Measurements from ENCODE around the gene SPDL1. TPM values are rescaled to one million over a fixed set of nuclear protein-coding genes. Genes with fewer than 3 reads are reported as not detected.
"Not testable (repeated sequence)": the region's sequence is repeated elsewhere in the genome, so short reads cannot be mapped to it uniquely, and the experiment has no call there.

Gene SPDL1
- total RNA-seq, 2 experiments from 2014 or later = 63.6 to 64.1 TPM

- Mint-ChIP-seq H3K36me3 (ENCODE audit: low read depth) (peaks cover 19% of the 10 kb centered on the region), H3K27ac (no peak overlapping the region), H3K4me3 (no peak overlapping the region), H3K9me3 (ENCODE audit: insufficient read depth) (peaks cover 4% of the 10 kb centered on the region), H3K27me3 (ENCODE audit: low read depth) (peaks cover 30% of the 10 kb centered on the region), H3K4me1 (ENCODE audit: low read depth) (no peaks in the 10 kb centered on the region)
- CTCF ChIA-PET = no interaction called here
- ATAC-seq (no peak), DNase-seq (no peak)
- POLR2A ChIA-PET = no interaction called here
Observed at GRCh38 chr5:169607882-169608281, 24.3 kb downstream of the SPDL1 start.

- Mint-ChIP-seq H3K27ac (no peak overlapping the region), H3K36me3 (ENCODE audit: low read depth) (peaks cover 10% of the 10 kb centered on the region), H3K4me3 (no peak overlapping the region), H3K4me1 (ENCODE audit: low read depth) (no peaks in the 10 kb centered on the region), H3K9me3 (ENCODE audit: insufficient read depth) (peaks cover 4% of the 10 kb centered on the region), H3K27me3 (ENCODE audit: low read depth) (peaks cover 39% of the 10 kb centered on the region)
- ChIA-PET CTCF (no interaction called here), POLR2A (no interaction called here)
- DNase-seq = no peak
- no peak for ATAC-seq
Observed at GRCh38 chr5:169609716-169610115, 26.1 kb downstream of the SPDL1 start.

GRCh38 chr5:169610606-169611005 is 27.0 kb downstream of the SPDL1 start:
- Mint-ChIP-seq H3K9me3 (ENCODE audit: insufficient read depth) (peaks cover 4% of the 10 kb centered on the region), H3K36me3 (ENCODE audit: low read depth) (peaks cover 5% of the 10 kb centered on the region), H3K4me3 (no peak overlapping the region), H3K27ac (no peak overlapping the region), H3K27me3 (ENCODE audit: low read depth) (peaks cover 40% of the 10 kb centered on the region), H3K4me1 (ENCODE audit: low read depth) (no peaks in the 10 kb centered on the region)
- DNase-seq (no peak), ATAC-seq (no peak)
- CTCF ChIA-PET = interaction anchor here (0.7 kb wide), 1 partner anchor 1157 kb away, joined by 6 read pairs; no protein-coding TSS in a partner anchor
- POLR2A ChIA-PET = interaction anchor here (0.7 kb wide), 1 partner anchor 46 kb away, joined by 3 read pairs; no protein-coding TSS in a partner anchor

- no peak for DNase-seq
- Mint-ChIP-seq H3K4me1 (ENCODE audit: low read depth) (no peaks in the 10 kb centered on the region), H3K27me3 (ENCODE audit: low read depth) (peaks cover 44% of the 10 kb centered on the region), H3K36me3 (ENCODE audit: low read depth) (no peaks in the 10 kb centered on the region), H3K9me3 (ENCODE audit: insufficient read depth) (peaks cover 4% of the 10 kb centered on the region), H3K27ac (no peak overlapping the region), H3K4me3 (no peak overlapping the region)
- ChIA-PET POLR2A (no interaction called here), CTCF (no interaction called here)
- ATAC-seq = no peak
Observed at GRCh38 chr5:169615561-169615960, 32.0 kb downstream of the SPDL1 start.

- H3K4me1 Mint-ChIP-seq (ENCODE audit: low read depth); H3K36me3 Mint-ChIP-seq (ENCODE audit: low read depth); CTCF ChIA-PET; H3K27ac Mint-ChIP-seq; POLR2A ChIA-PET; ATAC-seq; H3K9me3 Mint-ChIP-seq (ENCODE audit: insufficient read depth); H3K4me3 Mint-ChIP-seq; DNase-seq: not testable (repeated sequence)
- peaks cover 35% of the 10 kb centered on the region for H3K27me3 Mint-ChIP-seq (ENCODE audit: low read depth)
Observed at GRCh38 chr5:169624307-169624706, 40.7 kb downstream of the SPDL1 start.

- DNase-seq = no peak
- Mint-ChIP-seq H3K27me3 (ENCODE audit: low read depth) (peaks cover 24% of the 10 kb centered on the region), H3K27ac (no peak overlapping the region), H3K4me1 (ENCODE audit: low read depth) (peaks cover 8% of the 10 kb centered on the region), H3K4me3 (no peak overlapping the region), H3K36me3 (ENCODE audit: low read depth) (no peaks in the 10 kb centered on the region), H3K9me3 (ENCODE audit: insufficient read depth) (no peaks in the 10 kb centered on the region)
- no peak for ATAC-seq
- CTCF ChIA-PET = no interaction called here
- POLR2A ChIA-PET = no interaction called here
Observed at GRCh38 chr5:169626779-169627178, 43.2 kb downstream of the SPDL1 start.

GRCh38 chr5:169627551-169627950 is 44.0 kb downstream of the SPDL1 start:
- H3K9me3 Mint-ChIP-seq (ENCODE audit: insufficient read depth) = no peaks in the 10 kb centered on the region
- ATAC-seq (no peak), DNase-seq (no peak)
- H3K27ac Mint-ChIP-seq = no peak overlapping the region
- ChIA-PET CTCF (no interaction called here), POLR2A (no interaction called here)
- H3K36me3 Mint-ChIP-seq (ENCODE audit: low read depth) = no peaks in the 10 kb centered on the region
- peaks cover 28% of the 10 kb centered on the region for H3K27me3 Mint-ChIP-seq (ENCODE audit: low read depth)
- peaks cover 8% of the 10 kb centered on the region for H3K4me1 Mint-ChIP-seq (ENCODE audit: low read depth)
- H3K4me3 Mint-ChIP-seq = no peak overlapping the region

- no peak overlapping the region for H3K4me3 Mint-ChIP-seq
- ChIA-PET CTCF (no interaction called here), POLR2A (interaction anchor here (0.6 kb wide), 1 partner anchor 13 kb away, joined by 3 read pairs; no protein-coding TSS in a partner anchor)
- no peaks in the 10 kb centered on the region for H3K9me3 Mint-ChIP-seq (ENCODE audit: insufficient read depth)
- H3K36me3 Mint-ChIP-seq (ENCODE audit: low read depth) = no peaks in the 10 kb centered on the region
- DNase-seq = no peak
- H3K27ac Mint-ChIP-seq = no peak overlapping the region
- peaks cover 8% of the 10 kb centered on the region for H3K4me1 Mint-ChIP-seq (ENCODE audit: low read depth)
- ATAC-seq = no peak
- peaks cover 19% of the 10 kb centered on the region for H3K27me3 Mint-ChIP-seq (ENCODE audit: low read depth)
Observed at GRCh38 chr5:169628892-169629291, 45.3 kb downstream of the SPDL1 start.

- no peak for ATAC-seq
- H3K4me3 Mint-ChIP-seq = no peak overlapping the region
- CTCF ChIA-PET = no interaction called here
- POLR2A ChIA-PET = no interaction called here
- peak overlapping the region; percentile 65 for H3K27ac Mint-ChIP-seq
- H3K9me3 Mint-ChIP-seq (ENCODE audit: insufficient read depth) = peaks cover 5% of the 10 kb centered on the region
- H3K27me3 Mint-ChIP-seq (ENCODE audit: low read depth) = peaks cover 13% of the 10 kb centered on the region
- peaks cover 3% of the 10 kb centered on the region for H3K36me3 Mint-ChIP-seq (ENCODE audit: low read depth)
- peaks cover 6% of the 10 kb centered on the region for H3K4me1 Mint-ChIP-seq (ENCODE audit: low read depth)
- no peak for DNase-seq
Observed at GRCh38 chr5:169629847-169630548, 46.4 kb downstream of the SPDL1 start.

GRCh38 chr5:169631360-169631759 is 47.8 kb downstream of the SPDL1 start:
- ATAC-seq = no peak
- Mint-ChIP-seq H3K36me3 (ENCODE audit: low read depth) (peaks cover 3% of the 10 kb centered on the region), H3K27me3 (ENCODE audit: low read depth) (peaks cover 8% of the 10 kb centered on the region), H3K4me1 (ENCODE audit: low read depth) (peaks cover 10% of the 10 kb centered on the region), H3K27ac (no peak overlapping the region), H3K4me3 (no peak overlapping the region), H3K9me3 (ENCODE audit: insufficient read depth) (peaks cover 5% of the 10 kb centered on the region)
- no peak for DNase-seq
- CTCF ChIA-PET = no interaction called here
- POLR2A ChIA-PET = interaction anchor here (1.0 kb wide), 1 partner anchor 20 kb away, joined by 3 read pairs; no protein-coding TSS in a partner anchor

- ChIA-PET CTCF (no interaction called here), POLR2A (no interaction called here)
- ATAC-seq (no peak), DNase-seq (no peak)
- peaks cover 10% of the 10 kb centered on the region for H3K36me3 Mint-ChIP-seq (ENCODE audit: low read depth)
- H3K27me3 Mint-ChIP-seq (ENCODE audit: low read depth) = peaks cover 8% of the 10 kb centered on the region
- peaks cover 17% of the 10 kb centered on the region for H3K4me1 Mint-ChIP-seq (ENCODE audit: low read depth)
- H3K4me3 Mint-ChIP-seq = no peak overlapping the region
- peaks cover 5% of the 10 kb centered on the region for H3K9me3 Mint-ChIP-seq (ENCODE audit: insufficient read depth)
- no peak overlapping the region for H3K27ac Mint-ChIP-seq
Observed at GRCh38 chr5:169632946-169633345, 49.4 kb downstream of the SPDL1 start.

GRCh38 chr5:169634606-169635005 is 51.0 kb downstream of the SPDL1 start:
- ChIA-PET POLR2A (interaction anchor here (0.6 kb wide), 1 partner anchor 359 kb away, joined by 3 read pairs; no protein-coding TSS in a partner anchor), CTCF (no interaction called here)
- Mint-ChIP-seq H3K27me3 (ENCODE audit: low read depth) (peaks cover 6% of the 10 kb centered on the region), H3K36me3 (ENCODE audit: low read depth) (peaks cover 26% of the 10 kb centered on the region), H3K4me3 (no peak overlapping the region), H3K4me1 (ENCODE audit: low read depth) (peaks cover 34% of the 10 kb centered on the region), H3K27ac (no peak overlapping the region), H3K9me3 (ENCODE audit: insufficient read depth) (peaks cover 7% of the 10 kb centered on the region)
- ATAC-seq = no peak
- no peak for DNase-seq
